Esophagus squamous epithelium (tissue), 4 donors: ENCODE data around the gene SPATS2.

Experiments used
- POLR2A ChIP-seq, 4 donors: fragments of 450-650 bp; IDR thresholded peaks; one replicate each; pipeline ENCODE4 v1.6.1; 2017; ENCODE audit warnings: antibody characterized with exemption in 4 of 4, mild to moderate bottlenecking in 4 of 4, moderate library complexity in 3 of 4
- TF ChIP-seq, protein P1 (sequence below), 6 experiments: fragments of 450-650 bp in 4 of 6; fragments of 200-600 bp in 2 of 6; sonication (generic) in 2 of 6; IDR thresholded peaks; one replicate each; pipeline ENCODE4 v1.5.1; 2016 to 2019; ENCODE audit warnings: antibody characterized with exemption in 6 of 6, mild to moderate bottlenecking in 4 of 6, moderate library complexity in 4 of 6

GRCh38 chr12:49537231-49537751, 170.0 kb downstream of the SPATS2 start:
- TF ChIP-seq, protein P1, sequence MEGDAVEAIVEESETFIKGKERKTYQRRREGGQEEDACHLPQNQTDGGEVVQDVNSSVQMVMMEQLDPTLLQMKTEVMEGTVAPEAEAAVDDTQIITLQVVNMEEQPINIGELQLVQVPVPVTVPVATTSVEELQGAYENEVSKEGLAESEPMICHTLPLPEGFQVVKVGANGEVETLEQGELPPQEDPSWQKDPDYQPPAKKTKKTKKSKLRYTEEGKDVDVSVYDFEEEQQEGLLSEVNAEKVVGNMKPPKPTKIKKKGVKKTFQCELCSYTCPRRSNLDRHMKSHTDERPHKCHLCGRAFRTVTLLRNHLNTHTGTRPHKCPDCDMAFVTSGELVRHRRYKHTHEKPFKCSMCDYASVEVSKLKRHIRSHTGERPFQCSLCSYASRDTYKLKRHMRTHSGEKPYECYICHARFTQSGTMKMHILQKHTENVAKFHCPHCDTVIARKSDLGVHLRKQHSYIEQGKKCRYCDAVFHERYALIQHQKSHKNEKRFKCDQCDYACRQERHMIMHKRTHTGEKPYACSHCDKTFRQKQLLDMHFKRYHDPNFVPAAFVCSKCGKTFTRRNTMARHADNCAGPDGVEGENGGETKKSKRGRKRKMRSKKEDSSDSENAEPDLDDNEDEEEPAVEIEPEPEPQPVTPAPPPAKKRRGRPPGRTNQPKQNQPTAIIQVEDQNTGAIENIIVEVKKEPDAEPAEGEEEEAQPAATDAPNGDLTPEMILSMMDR (IDR thresholded peaks at IDR 0.05) = no peak
- no peak for TF ChIP-seq POLR2A (IDR thresholded peaks at IDR 0.05)
